ENCODE results near the gene HIGD1B. TPM values are rescaled to one million over a fixed set of nuclear protein-coding genes. Genes with fewer than 3 reads are reported as not detected.

Gene HIGD1B
- total RNA-seq, 1 donor from 2014 or later, result not detected

- no peak overlapping the region for H3K27ac Mint-ChIP-seq
- peaks cover 27% of the 10 kb centered on the region for H3K36me3 Mint-ChIP-seq (ENCODE audit: low read depth)
- no peaks in the 10 kb centered on the region for H3K9me3 Mint-ChIP-seq
- no peaks in the 10 kb centered on the region for H3K27me3 Mint-ChIP-seq (ENCODE audit: insufficient read depth)
- no peak for DNase-seq (ENCODE audit: low spot score)
- intact Hi-C loops (cut with micrococcal nuclease), result loop anchor here (10.0 kb wide), 2 partner anchors 333 to 1303 kb away; partner anchors contain the start of genes FMNL1 and KANSL1
- H3K4me3 Mint-ChIP-seq, result no peak overlapping the region
- peaks cover 5% of the 10 kb centered on the region for H3K4me1 Mint-ChIP-seq (ENCODE audit: low read depth)
These were observed 44.6 kb downstream of the HIGD1B start for GRCh38 chr17:44892250-44892649.

- H3K36me3 Mint-ChIP-seq (ENCODE audit: low read depth), result peaks cover 32% of the 10 kb centered on the region
- intact Hi-C loops (cut with micrococcal nuclease), result loop anchor here (10.0 kb wide), 2 partner anchors 330 to 1300 kb away; partner anchors contain the start of genes FMNL1 and KANSL1
- H3K27ac Mint-ChIP-seq, result no peak overlapping the region
- H3K4me1 Mint-ChIP-seq (ENCODE audit: low read depth), result peaks cover 16% of the 10 kb centered on the region
- no peak for DNase-seq (ENCODE audit: low spot score)
- H3K9me3 Mint-ChIP-seq, result no peaks in the 10 kb centered on the region
- no peak overlapping the region for H3K4me3 Mint-ChIP-seq
- H3K27me3 Mint-ChIP-seq (ENCODE audit: insufficient read depth), result no peaks in the 10 kb centered on the region
These were observed 47.0 kb downstream of the HIGD1B start for GRCh38 chr17:44894642-44895041.

- H3K36me3 Mint-ChIP-seq (ENCODE audit: low read depth), result peaks cover 19% of the 10 kb centered on the region
- H3K27me3 Mint-ChIP-seq (ENCODE audit: insufficient read depth), result peaks cover 12% of the 10 kb centered on the region
- H3K4me1 Mint-ChIP-seq (ENCODE audit: low read depth), result peaks cover 30% of the 10 kb centered on the region
- intact Hi-C loops (cut with micrococcal nuclease), result loop anchor here (1.0 to 10.0 kb wide), 10 partner anchors 49 to 1296 kb away; partner anchors contain the start of genes C1QL1, CCDC43, DBF4B and DCAKD
- peak; percentile 15 for DNase-seq (ENCODE audit: low spot score)
- no peaks in the 10 kb centered on the region for H3K9me3 Mint-ChIP-seq
- peak overlapping the region; percentile 98 for H3K27ac Mint-ChIP-seq
- peak overlapping the region; percentile 97 for H3K4me3 Mint-ChIP-seq
These were observed 51.0 kb downstream of the HIGD1B start for GRCh38 chr17:44898768-44899073.

GRCh38 chr17:44899074-44899782 lies 51.5 kb downstream of the HIGD1B start, which contains the start of gene EFTUD2:
Gene EFTUD2, minus strand, starts transcription at chr17:44899445. Its CDS starts 4,924 bp downstream, at chr17:44894521.
- intact Hi-C loops (cut with micrococcal nuclease), result loop anchor here (1.0 to 10.0 kb wide), 10 partner anchors 48 to 1296 kb away; partner anchors contain the start of genes C1QL1, CCDC43, DBF4B and DCAKD
- H3K27me3 Mint-ChIP-seq (ENCODE audit: insufficient read depth), result peaks cover 12% of the 10 kb centered on the region
- peak within 1 kb of the TSS; percentile 97 for H3K4me3 Mint-ChIP-seq
- peak; percentile 88 for DNase-seq (ENCODE audit: low spot score)
- peak within 1 kb of the TSS; percentile 98 for H3K27ac Mint-ChIP-seq
- peaks cover 17% of the 10 kb centered on the region for H3K36me3 Mint-ChIP-seq (ENCODE audit: low read depth)
- peaks cover 30% of the 10 kb centered on the region for H3K4me1 Mint-ChIP-seq (ENCODE audit: low read depth)
- no peaks in the 10 kb centered on the region for H3K9me3 Mint-ChIP-seq

Other genes with a start within 250 kb of the HIGD1B start
- gene MEIOC, start 191.4 kb upstream of the HIGD1B start, total RNA-seq, result 0.12 and 0.29 TPM in 2 replicates
- 42.6 and 44.6 TPM in 2 replicates for gene CCDC43, start 158.1 kb upstream of the HIGD1B start, total RNA-seq
- gene DBF4B, start 139.2 kb upstream of the HIGD1B start, total RNA-seq, result 22.5 and 22.8 TPM in 2 replicates
- gene ADAM11, start 88.9 kb upstream of the HIGD1B start, total RNA-seq, result 0.32 and 0.52 TPM in 2 replicates
- 4.7 and 5.7 TPM in 2 replicates for gene GJC1, start 17.6 kb upstream of the HIGD1B start, total RNA-seq
- gene EFTUD2, start 51.6 kb downstream of the HIGD1B start, total RNA-seq, result 206 and 219 TPM in 2 replicates
- not detected in 2 replicates for gene GFAP, start 67.6 kb downstream of the HIGD1B start, total RNA-seq
- gene KIF18B, start 99.9 kb downstream of the HIGD1B start, total RNA-seq, result 41.4 and 42.8 TPM in 2 replicates
- 0.39 and 0.54 TPM in 2 replicates for gene C1QL1, start 120.4 kb downstream of the HIGD1B start, total RNA-seq
- gene DCAKD, start 203.7 kb downstream of the HIGD1B start, total RNA-seq, result 24.0 and 24.9 TPM in 2 replicates
- gene NMT1, start 213.4 kb downstream of the HIGD1B start, total RNA-seq, result 168 and 173 TPM in 2 replicates